DMS 273 (cell line): ENCODE measurements around the gene PNMA8B.

Experiments used
- DNase-seq: peaks from one replicate; lab custom pipeline; 2025; ENCODE audit not compliant: unreplicated experiment; lab: John Stamatoyannopoulos, UW

PNMA8B gene

DNA sequence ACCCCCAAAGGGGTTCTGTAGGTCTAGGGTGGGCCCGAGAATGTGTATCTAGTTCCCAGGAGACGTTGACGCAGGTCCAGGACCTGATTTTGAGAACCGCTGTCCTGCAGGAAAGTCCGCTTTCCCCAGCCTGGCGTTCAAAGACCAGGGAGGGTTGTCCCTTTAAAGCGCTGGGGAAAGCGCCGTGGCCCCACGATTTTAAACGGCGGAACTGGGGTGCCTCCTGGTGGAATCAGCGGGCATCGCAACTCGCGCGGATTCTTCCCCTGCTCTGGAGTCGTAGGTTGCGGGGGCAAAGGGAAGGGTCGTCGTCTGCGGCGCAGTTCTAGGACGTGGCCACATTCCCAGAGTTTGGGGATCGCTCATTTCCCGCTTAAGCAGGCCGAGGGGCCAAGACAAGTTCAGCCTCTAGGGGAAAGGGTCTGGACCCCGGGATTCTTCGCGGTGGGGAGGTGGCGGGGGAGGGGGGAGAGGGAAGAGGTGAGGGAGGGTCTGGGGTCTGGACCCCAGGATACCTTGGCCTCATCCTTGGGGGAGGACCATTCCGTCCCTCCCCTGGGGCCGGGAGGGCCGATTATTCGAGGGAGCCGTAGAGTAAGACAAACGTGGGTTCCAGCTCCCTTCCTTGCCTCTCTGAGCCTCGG is 7.7 kb downstream of the PNMA8B start:
- peak; percentile 90 for DNase-seq

- no peak for DNase-seq
These were observed 8.4 kb downstream of the PNMA8B start for GRCh38 chr19:46487178-46487801.

DNA sequence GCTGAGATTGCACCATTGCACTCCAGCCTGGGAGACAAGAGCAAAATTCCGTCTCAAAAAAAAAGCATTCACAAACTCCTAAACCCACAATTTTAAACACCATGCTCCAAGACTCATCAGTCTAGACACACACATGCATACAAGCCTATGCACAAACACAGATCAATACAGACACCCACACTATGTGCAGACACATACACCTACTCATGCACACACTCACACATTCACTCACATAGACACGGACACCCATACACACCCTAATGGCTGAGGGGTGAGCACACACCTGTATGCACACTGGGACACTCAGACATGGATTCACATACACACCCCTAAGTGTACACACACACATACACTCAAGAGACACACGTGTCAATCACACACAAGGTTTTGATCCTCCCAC is 9.3 kb downstream of the PNMA8B start:
- DNase-seq: no peak

DNA sequence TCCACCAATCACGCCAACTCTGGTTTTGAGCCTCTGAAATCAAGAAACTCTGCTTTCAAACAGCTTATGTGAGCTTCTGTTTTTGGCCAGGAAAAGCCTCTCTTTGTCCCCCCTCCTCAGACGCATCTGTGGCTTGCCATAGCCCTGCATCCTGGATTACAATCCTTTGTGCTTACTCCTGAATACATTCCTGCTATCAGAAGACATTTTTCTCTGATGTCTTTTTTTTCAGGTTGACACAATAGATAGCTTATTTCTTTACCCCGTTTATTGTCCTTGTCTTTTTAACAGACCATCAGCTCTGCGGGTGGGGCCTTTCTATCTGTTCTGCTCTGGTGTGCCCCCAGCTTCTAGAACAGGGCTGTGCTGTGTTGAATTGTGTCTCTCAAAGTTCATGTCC is 11.0 kb downstream of the PNMA8B start:
- DNase-seq: peak; percentile 31

GRCh38 chr19:46482631-46483030 is 13.0 kb downstream of the PNMA8B start:
- no peak for DNase-seq

DNA sequence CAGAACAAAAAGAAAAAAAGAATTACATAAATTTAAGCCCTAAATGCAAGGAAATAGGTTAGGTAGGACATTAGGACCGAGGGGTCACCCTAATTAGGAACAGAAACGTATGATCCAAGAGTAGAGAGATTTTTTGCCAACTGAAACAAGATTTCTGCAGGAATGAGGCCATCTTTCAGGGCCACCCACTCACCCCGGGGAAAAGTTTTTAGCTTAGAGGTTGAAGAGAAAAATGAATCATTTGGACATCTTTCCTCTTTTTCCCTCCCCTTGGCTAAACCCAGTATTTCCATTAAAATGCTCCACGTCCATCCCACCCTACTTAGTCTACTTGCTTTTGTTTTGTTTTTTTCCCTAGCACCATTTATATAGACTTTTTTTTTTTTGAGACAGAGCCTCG is 13.7 kb downstream of the PNMA8B start:
- DNase-seq: no peak

- DNase-seq: no peak
These were observed 14.3 kb downstream of the PNMA8B start for GRCh38 chr19:46481223-46481848.

DNA sequence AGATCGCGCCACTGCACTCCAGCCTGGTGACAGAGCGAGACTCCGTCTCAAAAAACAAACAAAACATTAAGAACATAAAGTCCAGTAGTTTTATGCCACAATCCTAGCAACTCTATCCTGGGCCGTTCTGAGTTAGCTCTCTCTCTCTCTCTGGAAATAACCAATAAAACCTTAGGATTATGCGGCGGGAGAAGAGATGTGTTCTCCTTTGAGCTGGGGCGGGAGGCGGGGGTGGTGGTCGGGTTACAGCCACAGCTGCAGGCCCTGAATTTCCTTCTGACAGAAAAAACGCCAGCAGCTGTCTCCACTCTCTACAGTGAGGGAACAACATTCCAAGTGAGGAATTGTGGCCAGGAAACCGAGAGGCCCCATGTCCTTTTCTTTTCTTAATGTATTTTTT is 15.3 kb downstream of the PNMA8B start:
- peak; percentile 89 for DNase-seq

- peak; percentile 71 for DNase-seq
These were observed 17.2 kb downstream of the PNMA8B start for GRCh38 chr19:46478356-46478986.

GRCh38 chr19:46475986-46476385 is 19.7 kb downstream of the PNMA8B start:
- no peak for DNase-seq

DNA sequence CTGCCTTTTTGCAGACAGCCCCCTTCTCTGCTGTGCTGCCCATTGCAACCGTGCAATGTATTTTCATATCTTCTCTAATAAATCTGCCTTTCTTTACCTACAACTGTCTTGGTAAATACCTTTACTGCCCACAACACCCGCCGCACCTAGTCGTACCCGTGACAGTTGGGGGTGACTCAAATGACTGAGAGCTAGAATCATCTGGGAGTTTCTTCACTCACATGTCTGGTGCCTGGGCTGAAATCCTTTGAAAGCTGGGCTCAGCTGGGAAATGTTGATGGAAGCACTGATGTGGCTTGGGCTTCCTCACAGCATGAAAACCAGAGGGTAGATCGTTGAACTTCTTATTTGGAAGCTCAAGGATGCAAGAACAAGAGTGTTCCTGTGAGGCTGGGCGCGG is 21.5 kb downstream of the PNMA8B start:
- no peak for DNase-seq

DNA sequence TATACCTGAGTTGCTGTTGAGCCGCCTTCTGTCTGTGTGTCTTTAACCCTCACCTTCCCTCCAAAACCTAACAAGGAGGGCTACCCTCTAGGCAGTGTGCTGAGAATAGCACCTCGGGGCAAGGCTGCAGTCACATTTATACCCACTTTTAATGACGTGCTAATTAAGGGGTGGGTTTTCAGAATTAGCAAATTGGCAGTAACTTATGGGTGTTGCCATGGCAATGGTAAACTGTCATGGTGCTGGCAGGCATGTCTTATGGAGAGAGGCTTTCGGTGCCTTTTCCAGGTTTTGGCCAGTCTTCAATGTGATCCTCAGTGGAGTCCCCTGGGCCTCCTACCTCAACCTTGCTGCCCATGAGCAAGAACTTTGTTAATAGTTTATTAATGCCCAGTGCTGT is 23.1 kb downstream of the PNMA8B start:
- DNase-seq: no peak

- DNase-seq: no peak
These were observed 23.7 kb downstream of the PNMA8B start for GRCh38 chr19:46471811-46472543.

GRCh38 chr19:46471116-46471733 is 24.4 kb downstream of the PNMA8B start, which contains the start of gene PNMA8A:
Gene PNMA8A, minus strand, starts transcription at chr19:46471563. Its CDS starts 528 bp downstream, at chr19:46471035.
- peak; percentile 92 for DNase-seq

GRCh38 chr19:46470376-46470775 is 25.3 kb downstream of the PNMA8B start:
- DNase-seq: no peak

DNA sequence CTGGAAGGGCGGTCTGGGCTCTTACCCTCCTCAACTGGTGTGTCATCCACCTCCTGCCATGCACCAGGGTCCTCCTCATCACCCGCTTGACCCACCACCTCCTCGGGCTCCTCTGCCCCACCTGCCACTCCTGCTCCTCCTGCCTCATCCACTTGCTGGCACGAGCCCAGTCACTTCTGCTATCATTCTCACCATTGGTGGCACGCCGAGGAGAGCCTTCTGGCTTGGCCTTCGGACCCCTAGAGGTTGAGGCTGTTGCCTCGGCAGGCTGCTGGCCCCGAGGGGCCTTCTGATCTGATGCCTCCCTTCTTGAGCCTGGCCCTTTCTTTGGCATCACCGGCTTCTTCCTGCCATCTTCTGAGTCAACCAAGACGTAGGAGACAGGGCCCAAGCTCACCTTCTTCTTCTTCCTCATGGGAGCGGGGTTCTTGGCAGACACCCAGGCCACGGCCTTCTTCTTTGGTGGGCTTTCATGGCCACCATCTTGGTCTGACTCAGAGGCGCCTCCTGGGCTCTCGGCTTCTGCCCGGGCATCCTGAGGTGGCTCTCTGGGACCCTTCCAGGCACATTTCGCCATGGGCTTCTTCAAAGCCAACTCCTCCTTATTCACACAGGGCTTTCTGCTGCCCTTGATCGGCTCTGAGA is 26.0 kb downstream of the PNMA8B start:
- DNase-seq: no peak

DNA sequence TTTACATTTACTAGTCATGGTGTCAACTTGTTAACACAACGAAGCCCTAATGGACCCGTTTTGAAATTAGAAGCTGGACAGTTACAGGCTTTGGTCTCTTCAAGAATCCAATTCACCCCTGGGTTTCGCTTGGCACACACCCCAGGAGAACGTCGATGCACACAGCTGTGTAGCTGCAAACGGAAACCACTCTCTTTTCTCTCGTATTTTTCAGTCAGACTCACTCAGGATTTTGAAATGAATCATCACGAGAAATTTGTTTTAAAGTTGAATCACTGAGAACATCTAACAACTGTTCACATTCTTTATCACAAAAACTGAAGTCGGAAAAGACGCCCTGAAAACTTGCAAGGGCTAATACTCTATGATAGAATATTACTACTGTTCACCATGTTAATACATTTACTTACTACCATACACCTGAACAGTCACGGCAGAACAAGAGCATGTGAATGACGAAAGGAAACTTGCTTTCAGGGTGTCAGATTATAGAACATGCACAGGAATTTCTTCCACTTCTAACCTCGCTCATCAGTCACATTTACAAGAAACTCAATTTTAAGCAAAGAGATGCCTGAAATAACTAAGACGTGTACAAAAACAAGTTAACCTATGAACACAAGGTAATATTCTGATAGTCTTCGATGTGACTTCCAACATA is 29.0 kb downstream of the PNMA8B start:
- DNase-seq: no peak

- DNase-seq: peak; percentile 37
These were observed 32.2 kb downstream of the PNMA8B start for GRCh38 chr19:46463516-46463915.

GRCh38 chr19:46461537-46461936 is 34.1 kb downstream of the PNMA8B start:
- peak; percentile 81 for DNase-seq

DNA sequence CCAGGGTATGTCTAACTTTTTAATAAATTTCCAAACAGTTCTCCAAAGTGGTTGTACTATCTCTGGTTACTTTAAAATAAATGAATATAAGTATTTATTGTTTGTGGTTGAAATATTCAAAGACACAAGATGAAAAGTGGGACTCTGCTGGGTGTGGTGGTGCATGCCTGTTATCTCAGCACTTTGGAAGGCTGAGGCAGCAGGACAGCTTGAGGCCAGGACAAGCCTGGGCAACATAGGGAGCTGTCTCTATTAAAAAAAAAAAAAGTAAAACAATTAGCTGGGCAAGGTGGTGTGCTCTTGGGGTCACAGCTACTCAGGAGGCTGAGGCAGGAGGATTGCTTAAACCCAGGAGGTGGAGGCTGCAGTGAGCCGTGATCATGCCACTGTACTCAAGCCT is 34.7 kb downstream of the PNMA8B start:
- DNase-seq: peak; percentile 31
